NCI-H774 (cell line): Measurements from ENCODE around the gene SPTBN2.
"Not testable (repeated sequence)": the region's sequence is repeated elsewhere in the genome, so short reads cannot be mapped to it uniquely, and the experiment has no call there.

Experiments
- DNase-seq: peaks from one replicate; lab custom pipeline; 2025; lab: John Stamatoyannopoulos, UW

Gene SPTBN2

DNA sequence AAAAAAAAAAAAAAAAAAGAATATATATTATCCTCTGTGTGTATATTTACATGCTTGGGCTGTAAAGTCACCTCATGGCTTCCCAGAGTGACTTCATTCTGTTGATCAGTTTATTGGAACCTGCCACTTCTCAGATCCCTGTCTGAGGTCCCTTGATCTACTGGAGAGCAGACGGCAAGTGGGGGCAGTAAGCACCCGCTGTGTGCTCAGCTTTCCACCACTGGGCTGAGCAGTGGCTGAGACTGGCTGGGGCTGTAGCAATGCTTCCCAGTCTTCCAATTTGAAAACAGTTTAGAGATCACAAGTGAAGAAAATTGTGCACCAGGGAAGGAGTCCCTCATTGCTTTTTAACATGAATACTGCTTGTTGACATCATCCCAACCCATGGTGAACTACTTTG, 44.4 kb downstream of the SPTBN2 start:
- DNase-seq, result no peak

DNA sequence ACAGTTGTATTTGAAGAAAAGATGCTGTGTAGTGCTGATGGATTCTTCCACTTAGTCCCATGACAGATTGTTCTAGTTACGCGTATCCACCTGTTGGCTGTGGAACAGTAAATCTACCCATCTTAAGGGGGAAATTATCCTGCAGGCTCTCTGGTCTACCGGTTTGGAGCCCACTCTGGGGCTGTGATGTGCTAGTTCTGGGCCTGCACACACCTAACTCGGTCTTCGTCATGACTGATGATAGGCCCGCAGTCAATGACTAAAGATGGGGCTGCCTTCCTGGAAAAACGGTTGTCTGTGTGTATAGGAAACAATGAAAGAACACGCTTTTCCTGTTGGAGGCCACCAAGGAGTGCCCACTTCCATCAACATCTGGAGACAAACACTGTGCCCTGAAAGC, 45.1 kb downstream of the SPTBN2 start:
- DNase-seq, result no peak

DNA sequence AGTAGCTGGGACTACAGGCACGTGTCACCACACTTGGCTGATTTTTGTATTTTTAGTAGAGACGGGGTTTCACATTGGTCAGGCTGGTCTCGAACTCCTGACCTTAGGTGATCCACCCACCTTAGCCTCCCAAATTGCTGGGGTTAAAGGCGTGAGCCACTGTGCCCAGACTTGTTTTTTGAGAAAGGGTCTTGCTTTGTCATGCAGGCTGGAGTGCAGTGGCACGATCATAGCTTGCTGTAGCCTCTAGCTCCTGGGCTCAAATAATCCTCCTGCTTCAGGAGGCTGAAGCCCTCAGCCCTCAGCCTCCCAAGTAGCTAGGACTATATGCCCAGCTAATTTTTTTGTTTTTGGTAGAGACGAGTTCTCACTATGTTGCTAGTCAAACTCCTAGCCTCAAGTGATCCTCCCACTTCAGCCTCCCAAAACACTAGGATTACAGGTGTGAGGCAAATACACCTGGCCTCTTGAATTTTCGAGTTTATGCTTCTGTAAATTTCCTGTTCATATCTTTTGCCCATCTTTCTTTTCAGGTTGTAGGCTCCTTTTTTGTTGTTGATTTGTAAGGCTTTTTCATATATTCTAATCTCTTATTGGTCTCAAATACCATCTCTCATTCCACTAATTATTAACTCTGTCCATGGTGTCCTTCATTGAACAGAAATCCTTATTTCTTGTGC, 47.9 kb downstream of the SPTBN2 start:
- no peak for DNase-seq

DNA sequence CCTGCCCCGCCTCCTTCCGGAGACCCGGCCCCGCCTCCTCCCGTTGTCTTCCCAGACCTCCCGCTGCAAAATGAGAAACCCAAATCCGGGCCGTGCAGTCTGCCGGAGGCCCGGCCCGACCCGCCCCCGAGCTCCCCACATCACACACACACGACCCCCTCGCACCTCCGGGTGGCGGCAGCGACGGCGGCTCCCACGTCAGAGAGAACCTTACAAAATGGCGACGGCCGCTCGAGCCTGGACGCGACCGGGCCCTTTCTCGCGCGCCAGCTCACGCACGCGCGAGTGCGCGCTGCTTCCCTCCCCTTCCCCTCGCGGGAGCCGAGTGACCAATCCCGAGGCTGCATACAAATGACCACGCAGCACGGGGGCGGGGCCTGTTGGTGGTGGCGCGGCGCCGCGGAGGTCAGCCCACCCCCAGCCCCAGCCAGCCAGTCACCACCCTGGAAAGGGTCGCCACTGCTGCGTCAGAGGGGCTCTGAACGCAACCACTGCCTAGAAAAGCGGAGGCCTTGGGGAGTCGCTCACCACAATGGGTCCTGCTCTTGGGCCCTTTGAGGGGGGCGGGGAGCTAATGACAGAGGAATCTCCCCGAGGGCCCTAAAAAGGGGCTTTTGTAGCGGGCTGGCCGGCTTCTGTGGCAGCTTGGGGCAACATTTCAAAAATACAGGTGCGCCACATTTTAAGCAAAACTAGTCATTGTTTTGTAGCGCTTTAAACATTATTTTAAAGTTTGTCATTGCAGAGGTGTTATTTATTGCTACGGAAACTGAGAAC, 51.2 kb downstream of the SPTBN2 start, which contains the start of gene RBM4B:
Gene RBM4B, minus strand, starts transcription at position 289 of the 777 bp plus-strand sequence. CDS start 808 bp downstream, outside the sequence.
- peak; percentile 97 for DNase-seq

DNA sequence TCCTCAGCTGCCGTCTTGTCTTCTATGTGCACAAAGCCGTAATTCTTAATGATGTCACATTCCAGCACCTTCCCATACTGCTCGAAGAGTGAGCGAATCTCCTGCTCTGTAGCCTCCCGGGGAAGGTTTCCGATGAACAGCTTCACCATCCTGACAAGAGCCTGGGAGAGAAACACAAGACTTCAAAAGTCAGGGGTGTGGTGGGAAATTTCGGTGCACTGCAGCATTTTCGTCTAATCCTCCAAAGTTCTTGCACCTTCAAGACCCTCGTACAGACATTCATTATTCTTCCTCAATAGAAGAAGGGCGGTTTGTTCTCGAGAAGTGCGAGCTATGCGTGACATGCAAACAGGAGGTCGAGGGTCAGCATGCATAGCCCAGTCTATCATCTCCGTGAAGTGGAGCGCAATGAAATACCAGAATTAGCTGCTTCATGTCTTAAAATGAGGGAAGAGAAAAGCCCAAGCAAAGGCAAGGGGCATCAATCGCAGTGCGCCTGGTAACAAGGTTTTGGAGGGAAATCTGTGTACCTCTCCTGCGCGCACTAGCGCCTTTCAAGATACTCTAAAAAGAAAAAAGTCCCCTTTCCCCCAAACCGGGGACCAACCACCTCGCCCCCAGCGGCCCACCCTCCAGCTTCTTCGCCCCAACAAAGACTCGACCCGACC, 52.0 kb downstream of the SPTBN2 start:
- DNase-seq, result no peak

DNA sequence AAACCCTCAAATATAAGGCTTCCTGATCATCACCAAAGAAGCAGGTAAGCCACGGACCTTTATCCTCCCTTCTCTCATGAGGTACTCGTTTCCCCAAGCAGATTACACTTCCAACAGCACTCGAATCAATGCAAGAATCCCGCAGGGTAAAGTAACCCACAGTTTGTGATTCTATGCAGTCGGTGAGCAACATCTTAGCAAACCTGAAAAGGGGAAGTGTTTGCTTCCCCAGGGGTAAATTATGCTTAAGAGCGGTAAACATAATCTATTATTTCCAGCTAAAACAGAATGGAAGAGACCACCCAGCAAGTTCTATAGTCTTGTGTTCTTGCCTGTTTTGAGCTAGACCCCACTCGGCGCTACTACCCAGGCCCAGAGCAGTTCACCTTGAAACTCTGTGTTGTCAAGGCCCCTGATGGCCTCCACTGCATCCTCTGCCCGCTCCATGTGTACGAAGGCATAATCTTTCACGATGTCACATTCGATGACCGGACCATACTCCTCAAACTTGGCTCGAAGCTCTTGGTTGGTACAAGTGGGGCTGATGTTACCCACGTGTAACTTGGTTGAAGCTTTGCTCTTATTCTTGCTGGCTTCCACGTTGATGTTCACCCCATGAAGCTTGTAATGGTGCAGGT, 52.6 kb downstream of the SPTBN2 start:
- no peak for DNase-seq

DNA sequence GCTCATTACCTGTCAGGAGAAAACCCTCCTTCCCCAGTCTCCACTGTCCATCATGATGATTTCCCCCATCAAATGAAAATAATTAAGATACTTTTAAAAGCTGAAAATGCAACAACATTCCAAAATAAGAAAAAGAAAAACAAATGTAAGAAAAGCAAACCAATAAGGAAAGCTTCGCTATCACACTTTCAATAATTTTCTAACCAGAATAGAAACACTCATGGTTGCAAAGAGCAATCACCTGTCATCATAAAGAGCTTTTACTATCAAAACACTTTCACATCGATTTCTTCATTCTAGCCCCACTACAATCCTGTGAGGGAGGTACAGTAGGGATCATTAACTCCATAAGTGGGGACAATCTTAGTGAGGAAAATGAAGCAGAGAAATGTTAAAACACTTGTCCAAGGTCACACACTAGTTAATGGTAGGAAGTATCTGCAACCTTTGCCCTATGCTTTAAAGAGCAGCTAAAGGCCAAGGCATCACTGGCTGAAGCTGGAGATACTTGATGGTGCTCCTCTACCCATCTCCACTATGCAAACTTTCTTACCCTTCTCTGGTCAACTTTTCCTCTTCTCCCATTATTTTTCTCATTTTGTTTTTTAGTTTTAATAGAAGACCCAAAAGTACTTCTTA, 53.9 kb downstream of the SPTBN2 start:
- DNase-seq, result no peak

DNA sequence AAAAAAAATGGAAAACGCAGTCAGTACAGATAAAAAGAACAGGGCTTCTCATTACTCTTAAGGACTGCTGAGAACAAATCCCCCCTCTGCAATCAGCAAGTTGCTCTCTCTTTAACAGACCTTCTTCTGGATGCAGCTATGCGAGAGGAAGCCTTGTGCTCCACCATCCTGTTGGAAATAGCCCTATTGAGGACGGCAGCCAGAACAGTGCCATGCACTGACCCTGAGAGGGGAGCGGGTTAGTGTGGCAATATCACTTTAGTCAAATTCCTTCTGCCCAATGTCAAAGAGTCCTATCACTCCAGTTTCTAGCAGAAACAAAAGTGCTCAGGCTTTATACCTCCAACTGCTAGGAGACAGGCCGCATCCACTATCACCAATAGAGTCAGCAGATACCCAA, 58.2 kb downstream of the SPTBN2 start:
- DNase-seq, result no peak

DNA sequence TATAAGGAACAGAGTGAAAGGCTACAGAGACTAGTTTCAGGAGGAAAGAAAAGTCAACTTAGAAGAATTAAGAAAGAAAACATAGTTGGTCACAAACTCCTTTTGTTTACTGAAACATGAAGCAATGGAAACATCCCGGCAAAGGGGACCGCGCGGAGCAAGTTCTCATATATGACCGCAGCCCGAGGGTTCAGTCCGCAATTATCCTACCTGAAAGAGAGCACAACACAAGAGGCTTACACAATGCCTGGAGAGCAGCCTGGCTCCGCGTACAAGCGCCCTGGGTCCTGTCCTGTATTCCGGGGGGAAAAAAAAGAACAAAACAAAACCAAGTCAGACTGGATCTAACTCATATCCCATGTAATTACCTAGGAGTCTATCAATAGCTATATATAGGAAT, 63.6 kb downstream of the SPTBN2 start:
- no peak for DNase-seq

DNA sequence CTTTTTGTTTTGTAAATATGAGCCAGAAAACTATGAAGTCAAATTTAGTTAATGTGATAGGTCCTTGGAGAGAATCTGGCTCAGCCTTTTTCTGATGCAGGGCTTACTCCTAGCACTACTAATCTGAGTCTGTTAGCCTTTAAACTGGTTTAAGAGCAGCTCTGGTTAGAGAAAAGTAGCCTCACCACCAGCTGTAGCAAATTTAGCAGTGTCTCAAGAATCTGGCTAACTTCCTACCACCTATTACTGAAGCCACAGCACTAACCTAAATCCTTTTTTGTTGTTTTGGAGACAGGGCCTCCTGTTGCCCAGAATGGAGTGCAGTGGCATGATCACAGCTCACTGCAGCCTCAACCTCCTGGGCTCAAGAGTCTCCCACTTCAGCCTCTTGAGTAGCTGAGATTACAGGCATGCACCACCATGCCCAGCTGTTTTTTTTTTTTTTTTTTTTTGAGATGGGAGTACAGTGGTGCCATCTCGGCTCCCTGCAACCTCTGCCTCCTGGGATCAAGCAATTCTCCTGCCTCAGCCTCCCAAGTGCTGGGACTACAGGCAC, 65.2 kb downstream of the SPTBN2 start:
- no peak for DNase-seq

DNA sequence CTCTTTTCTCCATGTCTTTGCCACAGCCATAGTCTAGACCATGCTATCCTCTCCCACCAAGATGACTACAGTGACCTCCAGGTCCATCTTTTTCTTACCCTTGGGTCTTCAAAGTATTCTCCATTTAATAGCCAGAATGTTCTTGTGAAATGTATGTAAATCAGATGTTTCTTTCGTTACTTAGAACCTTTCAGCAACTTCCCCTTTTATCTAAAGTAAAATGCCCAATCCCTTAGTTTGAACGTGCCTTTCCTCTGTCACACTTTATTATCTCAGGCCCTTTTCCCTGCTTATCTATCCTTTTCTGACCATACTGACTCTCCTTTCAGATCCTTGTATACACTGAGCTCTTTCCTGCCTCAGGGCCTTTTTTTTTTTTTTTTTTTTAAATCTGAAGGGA, 69.3 kb downstream of the SPTBN2 start:
- DNase-seq, result no peak

DNA sequence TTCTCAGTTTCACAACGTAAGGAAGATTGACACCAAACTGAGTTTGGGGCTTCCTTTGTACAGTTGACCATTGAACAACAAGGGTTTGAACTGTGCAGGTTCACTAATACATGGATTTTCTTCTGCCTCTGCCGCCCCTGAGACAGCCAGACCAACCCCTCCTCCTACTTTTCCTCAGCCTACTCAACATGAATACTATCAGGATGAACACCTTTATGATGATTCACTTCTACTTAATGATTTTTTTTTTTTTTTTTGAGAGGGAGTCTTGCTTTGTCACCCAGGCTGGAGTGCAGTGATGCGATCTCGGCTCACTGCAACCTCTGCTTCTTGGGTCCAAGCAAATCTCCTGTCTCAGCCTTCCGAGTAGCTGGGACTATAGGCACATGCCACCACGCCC, 75.9 kb downstream of the SPTBN2 start:
- DNase-seq, result no peak

DNA sequence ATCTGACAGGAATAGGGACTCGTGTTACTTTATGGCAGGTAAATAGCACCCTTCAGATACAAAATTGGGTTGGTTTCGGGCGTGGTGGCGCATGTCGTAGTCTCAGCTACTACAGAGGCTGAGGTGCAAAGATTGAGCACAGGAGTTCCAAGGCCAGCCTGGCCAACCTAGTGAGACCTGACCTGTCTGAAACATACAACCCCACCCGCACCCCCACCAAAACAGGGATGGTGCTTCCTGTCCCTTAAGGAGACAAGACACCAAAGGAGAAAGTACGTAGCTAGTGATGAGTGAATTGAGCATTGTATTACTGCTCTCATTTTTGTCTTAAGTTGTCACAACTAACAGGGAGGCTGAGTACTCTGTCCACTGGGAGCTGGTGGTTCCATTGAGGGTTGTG, 76.4 kb downstream of the SPTBN2 start:
- DNase-seq, result no peak

DNA sequence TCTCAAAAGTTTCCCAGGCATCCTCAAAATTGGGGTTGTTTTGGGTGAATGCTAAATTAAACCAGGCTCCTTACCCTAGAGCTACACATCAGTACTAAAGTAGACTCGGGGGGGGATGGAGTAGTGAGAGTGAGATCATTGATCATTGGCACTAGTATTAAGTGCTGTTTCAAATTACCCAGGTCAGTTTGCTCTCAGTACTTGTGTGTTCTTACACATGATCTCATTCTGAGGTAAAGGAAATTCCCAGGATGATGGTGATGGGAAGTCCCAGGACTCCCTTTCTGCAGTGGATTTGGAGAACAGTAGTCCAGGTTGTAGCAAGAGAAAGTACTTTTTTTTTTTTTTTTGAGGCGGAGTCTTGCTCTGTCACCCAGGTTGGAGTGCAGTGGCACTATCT, 78.0 kb downstream of the SPTBN2 start:
- DNase-seq, result no peak

DNA sequence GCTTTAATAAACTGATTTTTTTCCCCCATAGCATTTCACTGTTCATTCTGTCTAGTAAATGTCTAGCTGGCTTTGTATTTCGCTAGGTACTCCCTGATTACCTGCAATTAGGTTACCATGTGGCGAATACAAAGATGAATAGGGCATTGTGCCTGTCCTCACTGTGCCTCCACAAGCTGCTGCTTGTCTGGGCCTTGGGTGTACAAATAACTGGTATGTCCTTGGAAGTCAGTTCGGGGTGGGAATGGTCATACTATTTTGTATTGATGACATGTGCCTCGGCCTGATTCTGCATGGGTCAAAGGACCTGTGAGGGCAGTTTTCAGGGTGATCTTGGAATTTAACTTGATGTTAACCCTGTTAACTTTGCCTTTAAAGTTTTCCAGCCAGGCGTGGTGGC, 79.1 kb downstream of the SPTBN2 start:
- no peak for DNase-seq

DNA sequence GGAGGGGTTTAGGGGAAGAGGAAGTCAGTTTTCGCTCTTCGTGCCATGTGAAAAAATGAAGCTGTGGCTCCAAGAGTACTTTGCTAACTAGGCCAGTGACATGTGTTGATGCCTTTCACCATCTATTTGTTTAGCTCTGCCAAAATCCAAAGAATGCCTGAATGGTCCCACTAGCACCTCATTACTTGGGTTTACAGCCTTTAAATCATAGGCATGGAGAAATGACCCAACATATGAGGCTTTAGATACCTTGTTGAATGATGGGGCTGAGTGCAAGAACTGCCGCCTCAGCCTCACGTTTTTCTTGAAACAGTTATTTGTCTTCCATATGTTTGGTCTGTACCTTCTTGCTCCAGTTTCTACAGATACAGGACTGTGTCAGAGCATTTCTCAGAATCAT, 82.2 kb downstream of the SPTBN2 start:
- no peak for DNase-seq

DNA sequence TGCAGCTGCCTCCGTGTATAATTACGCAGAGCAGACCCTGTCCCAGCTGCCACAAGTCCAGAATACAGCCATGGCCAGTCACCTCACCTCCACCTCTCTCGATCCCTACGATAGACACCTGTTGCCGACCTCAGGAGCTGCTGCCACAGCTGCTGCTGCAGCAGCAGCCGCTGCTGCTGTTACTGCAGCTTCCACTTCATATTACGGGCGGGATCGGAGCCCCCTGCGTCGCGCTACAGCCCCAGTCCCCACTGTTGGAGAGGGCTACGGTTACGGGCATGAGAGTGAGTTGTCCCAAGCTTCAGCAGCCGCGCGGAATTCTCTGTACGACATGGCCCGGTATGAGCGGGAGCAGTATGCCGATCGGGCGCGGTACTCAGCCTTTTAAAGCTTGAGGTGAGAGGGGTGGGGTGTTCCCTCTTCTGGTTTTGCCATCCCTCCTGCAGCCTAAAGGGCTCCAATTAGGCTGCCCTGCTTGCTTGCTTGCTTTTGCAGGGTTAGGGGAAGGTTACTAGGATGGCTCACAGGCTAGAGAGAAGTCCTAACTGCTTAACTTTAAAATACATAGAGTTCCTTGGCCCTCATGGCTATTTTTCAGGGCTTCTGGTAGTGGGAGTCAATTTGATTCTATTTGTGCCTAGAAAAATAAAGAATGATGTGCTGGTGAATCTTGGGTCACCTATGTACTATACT, 85.1 kb downstream of the SPTBN2 start:
- no peak for DNase-seq

DNA sequence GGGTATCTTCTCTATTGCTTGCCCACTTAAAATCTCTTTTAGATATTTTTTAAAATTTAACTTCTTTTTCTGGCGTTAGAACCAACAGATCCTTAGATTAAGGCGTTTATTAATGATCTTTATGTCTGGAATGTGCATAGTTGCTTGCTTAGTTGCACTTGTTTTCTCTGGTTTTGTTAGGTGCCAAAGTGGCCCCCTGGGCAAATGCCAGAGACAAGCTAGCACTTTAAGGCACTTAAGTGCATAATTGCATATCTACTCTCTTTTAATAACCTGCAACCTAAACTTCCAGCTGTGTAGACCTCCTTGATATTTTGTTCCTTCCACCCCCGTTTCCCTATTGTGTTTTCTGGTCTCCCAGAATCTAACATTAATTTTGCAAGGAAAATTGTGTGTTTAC, 87.2 kb downstream of the SPTBN2 start:
- no peak for DNase-seq

DNA sequence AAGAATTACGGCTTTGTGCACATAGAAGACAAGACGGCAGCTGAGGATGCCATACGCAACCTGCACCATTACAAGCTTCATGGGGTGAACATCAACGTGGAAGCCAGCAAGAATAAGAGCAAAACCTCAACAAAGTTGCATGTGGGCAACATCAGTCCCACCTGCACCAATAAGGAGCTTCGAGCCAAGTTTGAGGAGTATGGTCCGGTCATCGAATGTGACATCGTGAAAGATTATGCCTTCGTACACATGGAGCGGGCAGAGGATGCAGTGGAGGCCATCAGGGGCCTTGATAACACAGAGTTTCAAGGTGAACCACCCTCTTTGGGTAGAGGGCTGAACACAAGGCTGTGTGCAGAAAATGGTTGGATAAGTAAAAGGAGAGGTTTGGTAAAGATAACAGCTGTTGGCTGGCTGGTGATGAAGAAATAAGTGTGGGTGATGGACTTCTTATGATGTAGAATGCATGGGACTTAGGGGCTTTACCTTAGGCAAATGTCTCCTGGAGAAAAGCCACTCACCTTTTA, 89.1 kb downstream of the SPTBN2 start:
- DNase-seq, result not testable (repeated sequence)

DNA sequence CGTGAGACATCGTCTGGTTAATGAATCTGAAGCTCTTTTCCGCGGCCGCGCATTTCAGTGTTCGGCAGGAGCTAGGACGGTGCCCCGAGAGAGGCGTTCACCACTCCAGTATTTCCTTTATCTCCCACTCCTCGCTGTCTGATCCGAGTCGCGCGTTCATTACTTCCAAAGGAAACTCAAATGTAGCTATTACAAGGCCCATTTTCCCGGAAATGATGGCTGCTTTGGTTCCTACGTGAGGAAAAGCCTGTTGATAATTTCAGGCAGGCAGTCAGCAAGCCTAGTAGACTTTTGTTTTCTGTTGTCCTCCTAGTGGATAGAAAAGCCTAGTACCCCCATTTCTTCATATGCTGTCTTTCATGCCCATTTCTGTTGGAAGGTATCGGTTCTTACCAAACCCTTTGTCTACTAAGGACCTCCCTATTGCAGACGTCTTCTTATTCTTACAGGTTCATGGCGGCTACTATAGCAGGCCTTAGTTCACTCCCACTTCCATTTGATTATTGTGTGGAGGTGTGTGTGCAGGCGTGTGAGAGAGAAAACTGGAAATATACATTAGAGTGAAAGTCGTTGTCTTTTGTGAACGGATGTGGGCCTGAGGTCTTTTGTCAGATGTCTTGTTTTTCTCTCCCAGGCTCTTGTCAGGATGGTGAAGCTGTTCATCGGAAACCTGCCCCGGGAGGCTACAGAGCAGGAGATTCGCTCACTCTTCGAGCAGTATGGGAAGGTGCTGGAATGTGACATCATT, 89.8 kb downstream of the SPTBN2 start:
- peak; percentile 40 for DNase-seq
